Measurements from ENCODE around the gene DAW1. TPM values are rescaled to one million over a fixed set of nuclear protein-coding genes. Genes with fewer than 3 reads are reported as not detected.
"Not testable (repeated sequence)": the region's sequence is repeated elsewhere in the genome, so short reads cannot be mapped to it uniquely, and the experiment has no call there.

Gene DAW1
- total RNA-seq, 4 donors from 2014 or later, result 1.4 TPM; not detected in 3

DNA sequence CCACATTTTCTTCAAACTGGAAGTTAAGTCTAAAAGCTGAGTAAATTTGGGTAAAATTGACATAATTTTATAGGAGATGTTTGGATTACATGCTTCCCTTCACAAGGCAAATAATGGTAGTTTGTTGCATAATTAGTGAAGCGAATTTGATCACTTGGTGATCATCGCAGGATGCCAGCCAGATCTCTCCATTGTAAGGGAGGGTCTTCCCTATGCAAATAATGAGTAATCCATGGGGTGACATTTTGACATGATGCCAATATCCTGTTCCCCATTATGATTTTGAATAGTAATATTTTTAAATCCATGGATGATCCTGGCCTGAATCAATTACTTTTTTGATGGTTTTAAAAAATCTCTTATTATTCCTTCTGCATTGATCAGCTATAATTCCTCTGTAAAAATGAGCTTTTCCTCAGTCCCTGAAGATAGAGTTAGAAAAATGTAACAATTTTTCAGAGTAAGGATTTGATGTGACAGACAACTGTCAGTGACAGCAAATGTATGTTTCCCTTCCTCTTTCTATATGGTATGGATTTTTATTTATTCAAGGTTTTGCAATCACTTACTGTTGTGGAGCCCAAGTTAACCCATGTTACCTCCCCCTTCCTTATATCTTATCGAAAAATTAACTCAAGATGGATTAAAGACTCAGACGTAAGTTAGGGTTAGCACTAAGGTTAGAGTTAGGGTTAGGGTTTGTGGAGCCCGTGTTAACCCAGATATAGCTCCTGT, 36.3 kb upstream of the DAW1 start:
- DNase-seq, result no peak
- intact Hi-C loops (cut with DNase I), result no loop called here
- Histone ChIP-seq H3K36me3 (no peaks in the 10 kb centered on the region), H3K9me3 (no peaks in the 10 kb centered on the region), H3K4me3 (no peak overlapping the region), H3K27ac (no peak overlapping the region), H3K4me1 (peaks cover 0 to 20% (median 9%) of the 10 kb centered on the region in 3 donors), H3K27me3 (no peaks in the 10 kb centered on the region)
- WGBS, 2 donors, result 80% methylated on average over 5 of the region's 5 CpGs
- no peak for TF ChIP-seq POLR2A (IDR thresholded peaks at IDR 0.05)
- TF ChIP-seq, protein P1, sequence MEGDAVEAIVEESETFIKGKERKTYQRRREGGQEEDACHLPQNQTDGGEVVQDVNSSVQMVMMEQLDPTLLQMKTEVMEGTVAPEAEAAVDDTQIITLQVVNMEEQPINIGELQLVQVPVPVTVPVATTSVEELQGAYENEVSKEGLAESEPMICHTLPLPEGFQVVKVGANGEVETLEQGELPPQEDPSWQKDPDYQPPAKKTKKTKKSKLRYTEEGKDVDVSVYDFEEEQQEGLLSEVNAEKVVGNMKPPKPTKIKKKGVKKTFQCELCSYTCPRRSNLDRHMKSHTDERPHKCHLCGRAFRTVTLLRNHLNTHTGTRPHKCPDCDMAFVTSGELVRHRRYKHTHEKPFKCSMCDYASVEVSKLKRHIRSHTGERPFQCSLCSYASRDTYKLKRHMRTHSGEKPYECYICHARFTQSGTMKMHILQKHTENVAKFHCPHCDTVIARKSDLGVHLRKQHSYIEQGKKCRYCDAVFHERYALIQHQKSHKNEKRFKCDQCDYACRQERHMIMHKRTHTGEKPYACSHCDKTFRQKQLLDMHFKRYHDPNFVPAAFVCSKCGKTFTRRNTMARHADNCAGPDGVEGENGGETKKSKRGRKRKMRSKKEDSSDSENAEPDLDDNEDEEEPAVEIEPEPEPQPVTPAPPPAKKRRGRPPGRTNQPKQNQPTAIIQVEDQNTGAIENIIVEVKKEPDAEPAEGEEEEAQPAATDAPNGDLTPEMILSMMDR (IDR thresholded peaks at IDR 0.05), result no peak

DNA sequence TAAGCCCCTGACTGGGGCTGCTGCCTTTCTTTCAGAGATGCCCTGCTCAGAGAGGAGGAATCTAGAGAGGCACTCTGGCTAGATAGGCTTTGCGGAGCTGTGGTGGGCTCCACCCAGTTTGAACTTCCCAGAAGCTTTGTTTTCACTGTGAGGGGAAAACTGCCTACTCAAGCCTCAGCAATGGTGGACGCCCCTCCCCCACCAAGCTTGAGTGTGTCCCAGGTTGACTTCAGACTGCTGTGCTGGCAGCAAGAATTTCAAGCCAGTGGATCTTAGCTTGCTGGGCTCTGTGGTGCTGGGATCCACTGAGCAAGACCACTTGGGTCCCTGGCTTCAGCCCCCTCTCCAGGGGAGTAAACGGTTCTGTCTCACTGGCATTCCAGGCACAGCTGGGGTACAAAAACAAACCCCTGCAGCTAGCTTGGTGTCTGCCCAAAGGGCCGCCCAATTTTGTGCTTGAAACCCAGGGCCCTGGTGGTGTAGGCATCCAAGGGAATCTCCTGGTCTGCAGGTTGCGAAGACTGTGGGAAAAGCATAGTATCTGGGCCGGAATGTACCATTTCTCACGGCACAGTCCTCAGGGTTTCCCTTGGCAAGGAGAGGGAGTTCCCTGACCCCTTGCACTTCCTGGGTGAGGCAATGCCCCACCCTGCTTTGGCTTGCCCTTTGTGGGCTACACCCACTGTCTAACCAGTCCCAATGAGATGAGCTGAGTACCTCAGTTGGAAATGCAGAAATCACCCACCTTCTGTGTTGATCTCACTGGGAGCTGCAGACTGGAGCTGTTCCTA, 31.9 kb upstream of the DAW1 start:
- H3K9me3 ChIP-seq; H3K4me3 ChIP-seq; intact Hi-C loops (cut with DNase I); H3K36me3 ChIP-seq; DNase-seq; H3K27me3 ChIP-seq: not testable (repeated sequence)
- WGBS, 2 donors, result 32% methylated on average over 4 of the region's 7 CpGs; no CpG with 5 or more reads in 1 of the 2 donors
- Histone ChIP-seq H3K4me1 (peaks cover 0 to 23% (median 9%) of the 10 kb centered on the region in 3 donors), H3K27ac (peak overlapping the region in 2 of 4 donors; percentile 26 to 42)

DNA sequence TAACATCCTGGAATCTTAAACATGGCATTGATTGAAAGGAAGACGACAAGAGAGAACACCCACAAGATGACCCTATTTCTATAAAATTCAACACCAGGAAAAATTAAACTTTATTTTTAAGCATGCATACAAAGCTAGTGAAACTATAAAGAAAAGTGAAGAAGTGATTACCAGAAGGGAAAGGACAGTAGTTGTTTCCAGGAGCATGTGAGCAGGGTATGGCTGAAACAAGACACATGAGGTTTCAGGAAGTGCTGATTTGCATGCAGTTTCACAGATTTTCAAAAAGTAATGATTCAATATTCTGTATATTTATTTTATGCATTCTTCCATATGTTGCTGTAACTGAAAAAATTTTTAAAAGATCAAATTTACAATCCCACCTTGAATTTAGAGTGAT, 24.6 kb upstream of the DAW1 start:
- Histone ChIP-seq H3K27me3 (no peaks in the 10 kb centered on the region), H3K4me1 (peaks cover 0 to 31% (median 3%) of the 10 kb centered on the region in 3 donors), H3K27ac (peak overlapping the region in 2 of 4 donors; percentile 57 to 62), H3K9me3 (no peaks in the 10 kb centered on the region), H3K4me3 (no peak overlapping the region), H3K36me3 (no peaks in the 10 kb centered on the region)
- DNase-seq, result no peak
- WGBS, 2 donors, result 58 to 71% methylated on average over 1 of the region's 1 CpG
- no peak for TF ChIP-seq POLR2A (IDR thresholded peaks at IDR 0.05)
- TF ChIP-seq, protein P1 (IDR thresholded peaks at IDR 0.05), result no peak
- intact Hi-C loops (cut with DNase I), result no loop called here

DNA sequence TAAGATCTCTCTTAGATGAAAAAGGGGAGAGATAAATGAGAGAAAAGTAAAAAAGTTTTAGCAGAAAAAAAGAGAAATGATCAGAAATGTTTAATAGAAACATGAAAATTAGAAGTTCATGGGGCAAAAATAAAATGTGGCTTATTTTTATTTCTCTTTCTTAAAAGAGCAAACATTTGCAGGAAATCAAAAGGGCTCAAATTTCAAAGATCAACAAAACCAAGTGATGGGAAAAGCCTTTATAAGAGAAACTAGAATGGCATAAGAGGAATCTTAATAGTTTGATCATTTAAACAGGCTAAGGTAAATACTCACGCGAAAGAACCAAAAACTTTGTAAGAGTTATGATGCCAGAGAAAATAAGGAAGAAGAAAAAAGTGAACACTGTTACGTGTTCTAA, 23.3 kb upstream of the DAW1 start:
- Histone ChIP-seq H3K36me3 (no peaks in the 10 kb centered on the region), H3K27me3 (no peaks in the 10 kb centered on the region), H3K4me1 (peaks cover 3 to 35% (median 3%) of the 10 kb centered on the region in 3 donors), H3K27ac (peak overlapping the region in 3 of 4 donors; percentile 3 to 81 (median 68)), H3K9me3 (no peaks in the 10 kb centered on the region), H3K4me3 (no peak overlapping the region)
- intact Hi-C loops (cut with DNase I), result no loop called here
- TF ChIP-seq, protein P1 (IDR thresholded peaks at IDR 0.05), result no peak
- no peak for TF ChIP-seq POLR2A (IDR thresholded peaks at IDR 0.05)
- DNase-seq, result no peak
- WGBS, 2 donors, result 18 to 33% methylated on average over 3 of the region's 3 CpGs

DNA sequence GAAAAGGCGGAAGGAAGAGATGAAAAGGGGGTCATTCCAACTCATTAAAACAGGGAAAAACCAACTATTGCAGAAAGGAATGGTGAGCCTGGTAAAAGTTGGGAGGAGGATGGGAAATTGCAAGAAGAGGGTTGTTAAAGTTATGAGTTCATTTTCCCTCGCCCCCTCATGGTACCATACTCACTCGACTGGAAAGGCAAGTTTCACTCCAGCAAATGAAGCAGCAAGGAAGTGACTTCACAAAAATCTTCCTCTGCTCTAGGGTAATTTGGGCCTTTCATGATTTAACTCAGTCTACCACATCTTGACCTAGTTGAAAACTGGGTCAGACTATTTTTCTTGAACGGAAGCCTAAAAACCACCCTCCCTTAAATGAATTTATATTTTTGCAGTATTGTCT, 22.8 kb upstream of the DAW1 start:
- TF ChIP-seq, protein P1 (IDR thresholded peaks at IDR 0.05), result no peak
- TF ChIP-seq POLR2A (IDR thresholded peaks at IDR 0.05), result peak in 1 of 4 donors; percentile 23
- Histone ChIP-seq H3K4me1 (peaks cover 3 to 39% (median 7%) of the 10 kb centered on the region in 3 donors), H3K27me3 (no peaks in the 10 kb centered on the region), H3K27ac (peak overlapping the region in 3 of 4 donors; percentile 7 to 81 (median 68)), H3K36me3 (no peaks in the 10 kb centered on the region), H3K4me3 (no peak overlapping the region), H3K9me3 (no peaks in the 10 kb centered on the region)
- 59 to 61% methylated on average over 4 of the region's 4 CpGs for WGBS, 2 donors
- intact Hi-C loops (cut with DNase I), result no loop called here
- DNase-seq, result no peak

Measured in esophagus squamous epithelium (tissue), 5 donors.